ENCODE results near the gene SLC12A3.

SLC12A3 gene

DNA sequence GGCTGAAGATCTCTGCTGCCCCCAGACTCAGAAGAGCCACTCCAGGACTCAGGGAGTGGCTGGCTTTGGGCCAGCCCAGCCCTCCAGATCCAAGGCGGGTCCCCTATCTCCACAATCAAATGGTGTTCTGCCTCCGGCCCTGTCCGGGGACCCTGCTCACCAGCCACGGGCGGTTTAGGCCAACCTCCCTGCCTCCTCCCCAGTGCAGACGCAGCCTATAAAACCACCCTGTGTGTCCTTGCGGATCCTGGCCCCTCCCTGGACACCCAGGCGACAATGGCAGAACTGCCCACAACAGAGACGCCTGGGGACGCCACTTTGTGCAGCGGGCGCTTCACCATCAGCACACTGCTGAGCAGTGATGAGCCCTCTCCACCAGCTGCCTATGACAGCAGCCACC lies at the start of gene SLC12A3:
SLC12A3 (plus strand) TSS at position 248 of the 400 bp plus-strand sequence; CDS start at position 277, 29 bp downstream.
- TF ChIP-seq, protein P1, sequence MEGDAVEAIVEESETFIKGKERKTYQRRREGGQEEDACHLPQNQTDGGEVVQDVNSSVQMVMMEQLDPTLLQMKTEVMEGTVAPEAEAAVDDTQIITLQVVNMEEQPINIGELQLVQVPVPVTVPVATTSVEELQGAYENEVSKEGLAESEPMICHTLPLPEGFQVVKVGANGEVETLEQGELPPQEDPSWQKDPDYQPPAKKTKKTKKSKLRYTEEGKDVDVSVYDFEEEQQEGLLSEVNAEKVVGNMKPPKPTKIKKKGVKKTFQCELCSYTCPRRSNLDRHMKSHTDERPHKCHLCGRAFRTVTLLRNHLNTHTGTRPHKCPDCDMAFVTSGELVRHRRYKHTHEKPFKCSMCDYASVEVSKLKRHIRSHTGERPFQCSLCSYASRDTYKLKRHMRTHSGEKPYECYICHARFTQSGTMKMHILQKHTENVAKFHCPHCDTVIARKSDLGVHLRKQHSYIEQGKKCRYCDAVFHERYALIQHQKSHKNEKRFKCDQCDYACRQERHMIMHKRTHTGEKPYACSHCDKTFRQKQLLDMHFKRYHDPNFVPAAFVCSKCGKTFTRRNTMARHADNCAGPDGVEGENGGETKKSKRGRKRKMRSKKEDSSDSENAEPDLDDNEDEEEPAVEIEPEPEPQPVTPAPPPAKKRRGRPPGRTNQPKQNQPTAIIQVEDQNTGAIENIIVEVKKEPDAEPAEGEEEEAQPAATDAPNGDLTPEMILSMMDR (IDR thresholded peaks at IDR 0.05) = no peak
- no peaks in the 10 kb centered on the region for H3K36me3 ChIP-seq
- H3K27me3 ChIP-seq = no peaks in the 10 kb centered on the region
- H3K9me3 ChIP-seq = no peaks in the 10 kb centered on the region
- H3K27ac ChIP-seq = no peak within 1 kb of the TSS
- H3K4me3 ChIP-seq (ENCODE audit: low read depth in 1 of 2, low read length in 1 of 2) = no peak within 1 kb of the TSS
- peaks cover 40 to 42% of the 10 kb centered on the region in 2 experiments for H3K4me1 ChIP-seq (ENCODE audit: control insufficient read depth in 1 of 2, insufficient read depth in 1 of 2, low read depth in 1 of 2, low read length in 1 of 2)

DNA sequence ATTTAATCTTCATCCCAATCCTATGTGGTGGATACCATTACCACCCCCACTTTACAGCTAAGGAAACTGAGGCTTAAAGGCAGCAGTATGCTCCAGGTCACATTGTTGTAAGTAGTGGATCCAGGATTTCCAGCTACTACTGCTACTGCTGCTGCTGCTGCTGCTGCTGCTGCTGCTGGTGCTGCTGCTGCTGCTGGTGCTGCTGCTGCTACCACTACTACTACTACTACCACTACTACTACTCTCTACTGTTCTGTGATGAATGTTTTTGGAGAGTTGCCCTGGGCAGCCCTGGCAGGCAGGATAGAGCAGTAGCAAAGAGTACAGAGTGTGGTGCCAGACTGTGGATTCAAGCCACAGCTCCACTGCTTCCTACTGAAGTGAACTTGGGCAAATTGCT lies 49.3 kb upstream of the SLC12A3 start:
- H3K9me3 ChIP-seq = no peaks in the 10 kb centered on the region
- H3K36me3 ChIP-seq = peaks cover 32% of the 10 kb centered on the region
- no peak overlapping the region for H3K27ac ChIP-seq
- H3K4me3 ChIP-seq (ENCODE audit: low read depth in 1 of 2, low read length in 1 of 2) = no peak overlapping the region
- H3K4me1 ChIP-seq (ENCODE audit: control insufficient read depth in 1 of 2, insufficient read depth in 1 of 2, low read depth in 1 of 2, low read length in 1 of 2) = no peaks in the 10 kb centered on the region
- TF ChIP-seq, protein P1 (IDR thresholded peaks at IDR 0.05) = no peak
- no peaks in the 10 kb centered on the region for H3K27me3 ChIP-seq

DNA sequence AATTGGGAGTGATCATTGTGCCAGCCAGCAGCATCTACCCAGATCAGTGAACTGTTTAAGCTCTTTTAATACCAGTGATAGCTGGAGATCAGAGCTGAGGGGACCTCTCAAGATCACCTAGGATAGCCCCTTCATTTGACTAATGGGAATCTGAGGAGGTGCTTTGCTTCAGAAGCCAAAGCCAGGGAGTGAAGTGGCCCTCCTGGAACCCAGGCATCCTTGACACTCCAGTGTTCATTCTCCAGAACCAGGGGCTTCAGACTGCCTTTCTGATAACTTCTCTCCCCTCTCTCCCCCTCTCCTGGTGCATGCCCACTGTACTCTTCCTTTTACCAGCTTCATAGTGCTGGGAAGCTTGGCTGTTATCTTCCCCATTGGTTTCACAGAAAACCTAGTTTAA lies 48.0 kb upstream of the SLC12A3 start:
- TF ChIP-seq, protein P1 (IDR thresholded peaks at IDR 0.05) = no peak
- H3K9me3 ChIP-seq = no peaks in the 10 kb centered on the region
- no peaks in the 10 kb centered on the region for H3K27me3 ChIP-seq
- no peaks in the 10 kb centered on the region for H3K4me1 ChIP-seq (ENCODE audit: control insufficient read depth in 1 of 2, insufficient read depth in 1 of 2, low read depth in 1 of 2, low read length in 1 of 2)
- no peak overlapping the region for H3K4me3 ChIP-seq (ENCODE audit: low read depth in 1 of 2, low read length in 1 of 2)
- H3K36me3 ChIP-seq = peaks cover 45% of the 10 kb centered on the region
- H3K27ac ChIP-seq = no peak overlapping the region

GRCh38 chr16:56817938-56818337 lies 47.1 kb upstream of the SLC12A3 start:
- peaks cover 49% of the 10 kb centered on the region for H3K36me3 ChIP-seq
- H3K4me3 ChIP-seq (ENCODE audit: low read depth in 1 of 2, low read length in 1 of 2) = no peak overlapping the region
- TF ChIP-seq, protein P1 (IDR thresholded peaks at IDR 0.05) = no peak
- H3K4me1 ChIP-seq (ENCODE audit: control insufficient read depth in 1 of 2, insufficient read depth in 1 of 2, low read depth in 1 of 2, low read length in 1 of 2) = no peaks in the 10 kb centered on the region
- no peak overlapping the region for H3K27ac ChIP-seq
- no peaks in the 10 kb centered on the region for H3K9me3 ChIP-seq
- H3K27me3 ChIP-seq = no peaks in the 10 kb centered on the region

GRCh38 chr16:56823081-56823733 lies 41.8 kb upstream of the SLC12A3 start:
- TF ChIP-seq, protein P1 (IDR thresholded peaks at IDR 0.05) = no peak
- no peak overlapping the region for H3K27ac ChIP-seq
- H3K4me3 ChIP-seq (ENCODE audit: low read depth in 1 of 2, low read length in 1 of 2) = no peak overlapping the region
- H3K4me1 ChIP-seq (ENCODE audit: control insufficient read depth in 1 of 2, insufficient read depth in 1 of 2, low read depth in 1 of 2, low read length in 1 of 2) = no peaks in the 10 kb centered on the region
- peaks cover 70% of the 10 kb centered on the region for H3K36me3 ChIP-seq
- no peaks in the 10 kb centered on the region for H3K9me3 ChIP-seq
- H3K27me3 ChIP-seq = no peaks in the 10 kb centered on the region

All from neutrophil (primary cell).